Hindlimb muscle (tissue), 1 donor: Measurements from ENCODE around the gene KLK5. TPM values are rescaled to one million over a fixed set of nuclear protein-coding genes. Genes with fewer than 3 reads are reported as not detected.
"Not testable (repeated sequence)": the region's sequence is repeated elsewhere in the genome, so short reads cannot be mapped to it uniquely, and the experiment has no call there.

Experiments
- DNase-seq: peaks from one replicate; pipeline ENCODE4 v3.0.0-alpha.2; 2013
- polyA plus RNA-seq: library from polyadenylated mRNA; unstranded; fragments of 120-200 nt; gene quantifications from one replicate; pipeline ENCODE4 v1.2.1, GENCODE V29; 2013; ENCODE audit not compliant: insufficient read length

The KLK5 gene
- not detected for polyA plus RNA-seq

GRCh38 chr19:50952910-50953309 lies at the start of gene KLK5:
Gene KLK5 (minus strand): TSS chr19:50953038. CDS start chr19:50952657, 381 bp downstream.
- no peak for DNase-seq

- no peak for DNase-seq
Observed at GRCh38 chr19:51002089-51002532, 49.3 kb upstream of the KLK5 start.

- no peak for DNase-seq
Observed at GRCh38 chr19:51001515-51001914, 48.7 kb upstream of the KLK5 start, which contains the start of gene KLK8. Gene KLK8 (minus strand): TSS chr19:51001604. CDS start chr19:51001167, 437 bp downstream.

- no peak for DNase-seq
Observed at GRCh38 chr19:51000981-51001380, 48.1 kb upstream of the KLK5 start.

DNA sequence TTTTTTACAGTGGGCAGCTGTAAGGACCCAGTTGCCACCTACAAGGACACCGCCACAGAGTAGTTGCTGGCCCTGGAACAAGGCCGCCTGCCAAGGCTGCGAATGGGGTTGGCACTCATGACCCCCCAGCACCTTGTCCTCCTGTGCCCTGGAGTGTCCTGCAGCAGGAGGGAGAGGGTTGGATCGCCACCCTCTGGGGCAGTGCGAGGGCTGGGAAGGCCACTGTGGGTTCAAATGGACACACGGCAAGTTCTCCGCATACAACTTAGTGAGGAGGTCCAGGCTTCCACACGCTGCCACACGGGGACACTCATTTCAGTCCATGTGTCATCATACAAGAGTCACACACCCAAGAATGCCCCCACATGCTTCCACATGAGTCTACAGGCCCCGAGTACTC lies 47.6 kb upstream of the KLK5 start:
- no peak for DNase-seq

DNA sequence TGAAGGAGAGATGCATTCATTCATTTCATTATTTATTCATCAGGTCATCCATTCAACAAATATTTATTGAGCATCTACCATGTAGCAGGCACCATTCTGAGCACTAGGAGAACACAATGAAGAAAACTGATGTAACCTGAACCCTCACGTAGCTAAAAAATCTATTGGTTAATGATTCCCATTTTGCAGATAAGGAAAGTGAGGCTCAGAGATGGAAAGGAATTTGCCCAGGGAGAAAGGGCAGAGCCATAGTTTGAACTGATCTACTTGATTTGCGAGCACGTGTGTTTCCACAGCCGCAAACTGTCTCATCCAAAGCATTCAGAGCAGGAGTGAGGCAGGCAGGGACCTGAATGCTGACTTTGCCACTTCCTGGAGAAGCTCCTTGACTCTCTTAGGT lies 45.8 kb upstream of the KLK5 start:
- DNase-seq, result no peak

DNA sequence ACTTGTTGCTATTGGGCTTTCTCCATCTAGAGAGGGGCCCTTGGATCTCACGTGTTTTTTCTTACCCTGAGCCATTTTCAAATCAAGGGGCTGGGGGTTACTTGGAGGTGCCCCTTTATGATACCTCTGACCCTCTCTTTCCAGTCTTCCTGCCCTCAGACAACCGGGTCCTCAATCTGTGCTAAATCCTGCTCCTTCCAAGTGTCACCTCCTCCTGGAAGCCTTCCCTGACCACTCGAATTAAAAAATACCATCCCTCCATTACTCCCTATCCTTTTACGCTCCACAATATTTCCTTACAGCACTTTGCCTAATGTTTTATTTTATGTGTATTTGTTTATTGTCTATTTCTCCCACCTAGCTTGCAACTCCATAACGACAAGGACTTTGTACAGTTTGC lies 45.2 kb upstream of the KLK5 start:
- DNase-seq, result no peak

- no peak for DNase-seq
Observed at GRCh38 chr19:50994129-50994528, 41.3 kb upstream of the KLK5 start.

DNA sequence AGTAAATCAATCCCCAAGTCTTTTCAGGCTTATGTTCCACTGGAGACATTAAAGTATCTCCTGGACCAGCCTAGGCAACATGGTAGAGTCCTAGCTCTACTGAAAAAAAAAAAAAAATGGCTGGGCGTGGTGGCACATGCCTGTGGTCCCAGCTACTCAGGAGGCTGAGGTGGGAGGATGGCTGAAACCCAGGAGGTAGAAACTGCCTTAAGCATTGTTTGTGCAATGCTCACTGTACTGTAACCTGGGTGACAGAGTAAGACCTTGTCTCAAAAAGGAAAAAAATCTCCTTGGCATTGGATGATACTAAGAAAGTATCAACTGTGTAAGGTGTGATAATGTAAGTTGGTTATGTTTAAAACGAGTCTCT lies 39.8 kb upstream of the KLK5 start:
- no peak for DNase-seq

- DNase-seq, result not testable (repeated sequence)
Observed at GRCh38 chr19:50984416-50984815, 31.6 kb upstream of the KLK5 start.

- DNase-seq, result no peak
Observed at GRCh38 chr19:50983625-50984292, 30.9 kb upstream of the KLK5 start, which contains the start of gene KLK7. Gene KLK7 (minus strand): TSS chr19:50983917. CDS start chr19:50982399, 1,518 bp downstream.

- DNase-seq, result no peak
Observed at GRCh38 chr19:50982186-50982585, 29.3 kb upstream of the KLK5 start.

GRCh38 chr19:50981587-50982146 lies 28.8 kb upstream of the KLK5 start:
- no peak for DNase-seq

DNA sequence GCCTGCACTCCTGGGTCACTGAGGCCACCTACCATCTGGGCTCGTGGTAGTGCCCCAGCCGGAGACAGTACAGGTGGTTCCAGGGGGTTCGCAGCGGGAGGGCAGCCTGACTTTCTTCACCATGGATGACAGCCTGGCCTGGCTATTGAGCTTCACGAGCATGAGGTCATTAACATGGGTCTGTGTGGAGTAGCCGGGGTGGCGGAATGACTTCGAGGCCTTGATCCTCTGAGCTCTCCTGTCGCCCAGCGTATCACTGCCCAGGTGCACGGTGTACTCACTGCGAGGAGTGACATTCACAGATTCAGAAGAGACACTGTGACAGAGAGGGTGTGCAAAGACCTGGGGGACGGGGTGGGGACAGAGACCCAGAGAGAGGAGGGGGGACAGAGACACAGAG lies 27.4 kb upstream of the KLK5 start:
- DNase-seq, result no peak

GRCh38 chr19:50979758-50980157 lies 26.9 kb upstream of the KLK5 start:
- no peak for DNase-seq

DNA sequence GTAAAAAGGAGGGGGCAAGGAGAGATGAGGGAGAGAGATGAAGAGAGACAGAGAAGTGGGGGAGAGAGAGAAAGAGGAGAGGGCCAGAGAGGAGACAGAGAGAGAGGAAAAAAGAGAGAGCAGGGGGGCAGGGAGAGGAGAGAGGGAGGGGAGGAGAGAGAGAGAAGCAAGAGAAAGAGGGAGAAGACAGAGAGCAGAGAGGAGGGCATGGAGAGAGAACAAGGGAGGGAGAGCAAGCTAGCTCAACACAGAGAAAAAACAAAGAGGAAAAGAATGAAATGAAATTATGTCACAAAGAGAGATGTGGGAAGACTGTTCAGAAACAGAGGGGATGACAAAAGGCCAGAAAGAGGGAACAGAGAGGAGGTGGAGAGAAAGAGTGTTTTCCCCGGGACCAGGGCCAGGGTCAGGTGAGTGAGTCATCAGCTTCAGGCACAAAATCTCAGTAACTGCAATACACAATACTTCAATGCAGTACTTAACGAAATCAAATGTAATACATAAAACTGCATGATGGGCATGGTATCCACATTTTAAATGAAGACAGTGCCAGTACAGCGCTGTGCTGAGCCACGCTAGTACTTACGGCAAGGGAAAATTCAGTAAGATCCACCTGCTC lies 26.0 kb upstream of the KLK5 start:
- DNase-seq, result no peak

- no peak for DNase-seq
Observed at GRCh38 chr19:50977626-50978025, 24.8 kb upstream of the KLK5 start.

GRCh38 chr19:50975766-50976165 lies 22.9 kb upstream of the KLK5 start:
- DNase-seq, result no peak

DNA sequence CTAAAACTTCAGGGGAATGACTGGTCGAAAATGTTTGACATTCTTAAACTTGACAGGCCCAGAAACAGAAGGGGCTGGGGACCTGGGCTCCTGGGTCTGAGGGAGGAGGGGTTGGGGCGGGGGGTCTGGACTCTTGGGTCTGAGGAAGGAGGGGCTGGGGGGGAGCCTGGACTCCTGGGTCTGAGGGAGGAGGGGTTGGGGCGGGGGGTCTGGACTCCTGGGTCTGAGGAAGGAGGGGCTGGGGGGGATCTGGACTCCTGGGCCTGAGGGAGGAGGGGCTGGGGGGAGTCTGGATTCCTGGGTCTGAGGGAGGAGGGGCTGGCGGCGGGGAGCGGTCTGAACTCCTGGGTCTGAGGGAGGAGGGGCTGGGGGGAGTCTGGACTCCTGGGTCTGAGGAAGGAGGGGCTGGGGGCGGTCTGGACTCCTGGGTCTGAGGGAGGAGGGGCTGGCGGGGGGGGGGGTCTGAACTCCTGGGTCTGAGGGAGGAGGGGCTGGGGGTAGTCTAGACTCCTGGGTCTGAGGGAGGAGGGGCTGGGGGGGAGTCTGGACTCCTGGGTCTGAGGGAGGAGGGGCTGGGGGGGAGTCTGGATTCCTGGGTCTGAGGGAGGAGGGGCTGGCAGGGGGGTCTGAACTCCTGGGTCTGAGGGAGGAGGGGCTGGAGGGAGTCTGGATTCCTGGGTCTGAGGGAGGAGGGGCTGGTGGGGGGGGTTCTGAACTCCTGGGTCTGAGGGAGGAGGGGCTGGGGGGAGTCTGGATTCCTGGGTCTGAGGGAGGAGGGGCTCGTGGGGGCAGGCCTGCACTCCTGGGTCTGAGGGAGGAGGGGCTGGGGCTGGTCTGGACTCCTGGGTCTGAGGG lies 22.1 kb upstream of the KLK5 start:
- DNase-seq, result no peak

DNA sequence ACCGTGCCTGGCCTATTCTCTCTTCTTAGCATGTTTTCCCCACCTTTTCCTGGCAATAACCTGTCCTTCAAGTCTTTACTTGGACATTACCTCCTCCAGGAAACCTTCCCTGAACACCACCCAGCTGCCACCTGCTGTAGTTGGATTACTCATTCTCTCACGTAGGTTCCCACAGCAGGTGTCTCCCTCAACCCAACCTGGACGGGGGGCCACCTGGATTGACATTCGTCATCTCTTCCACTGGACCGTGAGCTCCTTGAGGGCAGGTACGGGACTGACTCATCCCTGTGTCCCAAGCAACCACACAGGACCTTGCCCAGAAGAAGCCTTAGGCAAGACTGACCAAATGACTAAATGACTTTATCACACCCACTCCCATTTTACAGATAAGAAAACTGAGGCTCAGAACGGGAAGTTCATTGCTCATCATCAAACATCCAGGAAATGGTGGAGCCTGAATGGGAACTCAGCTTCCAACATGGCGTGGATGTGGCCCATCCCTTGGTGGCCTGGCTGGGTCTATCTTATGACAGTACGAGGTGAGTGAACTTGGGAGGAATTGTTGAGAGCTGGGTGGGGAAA lies 20.0 kb upstream of the KLK5 start:
- no peak for DNase-seq

DNA sequence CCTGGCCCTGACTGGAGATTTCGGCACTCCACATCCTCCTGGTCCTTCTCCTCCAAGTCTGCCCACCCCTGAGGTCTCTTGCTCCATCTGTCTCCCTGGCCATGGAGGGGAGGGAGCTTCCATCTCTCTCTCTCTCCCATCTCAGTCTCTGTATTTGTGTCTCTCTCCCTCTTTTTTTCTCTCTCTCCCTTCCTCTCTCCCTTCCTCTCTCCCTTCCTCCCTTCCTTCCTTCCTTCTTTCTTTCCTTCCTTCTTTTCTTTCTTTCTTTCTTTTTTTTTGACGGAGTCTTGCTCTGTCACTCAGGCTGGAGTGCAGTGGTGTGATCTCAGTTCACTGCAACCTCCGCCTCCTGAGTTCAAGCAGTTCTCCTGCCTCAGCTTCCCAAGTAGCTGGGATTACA lies 17.0 kb upstream of the KLK5 start:
- not testable (repeated sequence) for DNase-seq

DNA sequence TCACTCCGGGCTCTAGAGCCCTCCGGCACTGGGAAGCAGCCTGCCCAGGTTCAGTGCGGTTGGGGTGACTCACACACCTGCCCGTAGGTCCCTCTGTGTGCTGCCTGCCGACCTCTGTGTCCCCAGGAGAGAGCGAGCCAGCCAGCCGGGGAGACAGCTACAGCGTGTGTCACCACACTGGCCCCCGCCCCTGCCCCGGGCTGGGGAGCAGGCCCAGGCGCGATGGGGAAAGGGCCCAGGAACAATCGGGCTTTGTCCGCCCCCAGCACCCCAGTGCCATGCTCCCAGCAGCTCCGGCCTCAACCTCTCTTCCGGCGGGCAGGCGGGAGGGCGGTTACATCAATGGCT lies 16.5 kb upstream of the KLK5 start, which contains the start of gene KLK6:
TSS of gene KLK6 (minus strand) at position 179 of the 348 bp plus-strand sequence. CDS start 1,487 bp downstream, outside the sequence.
- DNase-seq, result no peak
